HG02763 (cell line): ENCODE results near the gene CDKAL1.
"Not testable (repeated sequence)": the region's sequence is repeated elsewhere in the genome, so short reads cannot be mapped to it uniquely, and the experiment has no call there.

Experiments used
- ATAC-seq: cut with Tn5 transposase; IDR thresholded peaks from one replicate; pipeline ENCODE4 v1.9.1; 2021; ENCODE audit warnings: mild to moderate bottlenecking, moderate library complexity; ENCODE audit not compliant: unreplicated experiment

CDKAL1 gene

DNA sequence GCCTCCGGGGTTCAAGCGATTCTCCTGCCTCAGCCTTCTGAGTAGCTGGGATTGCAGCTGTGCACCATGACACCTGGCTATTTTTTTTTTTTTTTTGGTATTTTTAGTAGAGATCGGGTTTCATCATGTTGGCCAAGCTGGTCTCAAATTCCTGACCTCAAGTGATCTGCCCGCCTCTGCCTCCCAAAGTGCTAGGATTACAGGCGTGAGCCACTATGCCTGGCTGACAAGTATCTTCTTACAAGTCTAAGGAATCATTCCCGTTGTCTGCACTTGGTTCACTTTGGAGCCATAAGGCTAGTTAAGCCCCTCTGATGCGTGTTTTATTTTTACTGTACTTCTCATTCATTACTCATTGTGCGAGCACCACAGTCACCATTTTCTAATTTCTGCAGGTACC, 198.1 kb downstream of the CDKAL1 start:
- ATAC-seq = not testable (repeated sequence)

DNA sequence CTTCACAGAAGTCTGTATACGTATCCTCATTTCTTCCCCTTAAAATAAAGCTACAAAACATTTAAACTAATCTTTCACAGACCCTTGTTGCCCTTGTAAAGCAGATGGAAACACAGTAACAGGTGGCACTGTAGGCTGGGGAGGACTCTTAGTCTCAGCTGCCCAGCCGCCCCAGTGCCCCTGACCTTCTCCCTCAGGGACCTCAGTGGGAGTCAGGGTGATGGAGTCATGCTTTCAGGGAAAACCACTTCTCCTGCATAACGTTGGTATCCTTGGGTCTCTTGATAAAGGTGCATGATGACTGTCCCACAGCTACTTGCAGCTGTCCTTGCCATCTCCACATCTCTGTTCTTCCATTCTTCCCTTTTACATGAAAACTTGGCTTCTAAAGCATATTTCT, 198.6 kb downstream of the CDKAL1 start:
- no peak for ATAC-seq

GRCh38 chr6:20737912-20738311, 203.7 kb downstream of the CDKAL1 start:
- ATAC-seq = no peak

- ATAC-seq = no peak
These were observed 205.8 kb downstream of the CDKAL1 start for GRCh38 chr6:20740088-20740487.

DNA sequence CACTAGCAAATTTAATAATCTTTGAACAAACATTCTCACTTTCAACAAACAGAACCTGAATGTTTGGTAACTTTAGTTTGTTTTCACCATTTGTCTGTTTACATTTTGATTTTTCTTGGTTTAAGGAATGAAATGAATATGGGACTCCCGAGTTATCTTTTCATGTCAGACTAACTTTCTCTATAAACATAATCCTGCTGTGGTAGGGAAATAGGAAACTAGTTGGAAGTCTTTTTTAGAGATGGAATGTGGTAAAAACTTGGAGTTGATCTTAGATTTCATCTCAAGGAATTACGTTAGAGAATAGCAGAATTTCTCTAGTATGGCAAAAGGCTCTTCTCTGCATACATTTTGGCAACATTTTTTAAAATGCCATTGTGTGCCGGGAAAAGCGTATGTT, 206.5 kb downstream of the CDKAL1 start:
- no peak for ATAC-seq

DNA sequence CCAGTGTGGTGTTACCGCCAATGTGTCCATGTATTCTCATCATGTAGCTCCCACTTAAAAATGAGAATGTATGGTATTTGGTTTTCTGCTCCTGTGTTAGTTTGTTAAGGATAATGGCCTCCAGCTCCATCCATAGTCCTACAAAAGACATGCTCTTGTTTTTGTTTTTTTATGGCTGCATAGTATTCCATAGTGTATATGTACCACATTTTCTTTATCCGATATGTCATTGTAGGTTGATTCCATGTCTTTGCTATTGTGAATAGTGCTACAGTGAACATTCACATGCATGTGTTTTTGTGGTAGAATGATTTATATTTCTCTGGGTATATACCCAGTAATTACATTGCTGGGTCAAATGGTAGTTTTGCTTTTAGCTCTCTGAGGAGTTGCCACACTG, 207.2 kb downstream of the CDKAL1 start:
- no peak for ATAC-seq

- no peak for ATAC-seq
These were observed 210.8 kb downstream of the CDKAL1 start for GRCh38 chr6:20744911-20745557.

DNA sequence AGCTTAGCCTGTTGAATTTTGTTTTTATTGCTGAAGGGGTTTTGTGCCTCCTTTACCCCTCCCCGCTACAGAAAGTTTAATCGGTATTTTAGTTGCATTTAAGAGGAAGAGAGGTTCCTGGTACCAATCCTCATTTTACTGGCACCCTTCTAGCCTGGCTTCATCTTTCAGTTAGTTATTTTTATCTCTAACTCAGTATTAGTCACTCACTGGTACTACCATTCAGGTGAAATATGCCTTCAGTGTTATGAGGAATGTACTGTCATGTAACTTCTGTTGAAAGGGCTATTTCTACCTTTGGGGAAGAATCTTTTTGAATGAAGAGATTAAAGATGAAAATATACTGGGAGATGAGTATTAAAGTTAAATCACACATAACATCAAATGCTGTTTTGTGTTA, 211.8 kb downstream of the CDKAL1 start:
- ATAC-seq = no peak

- no peak for ATAC-seq
These were observed 212.7 kb downstream of the CDKAL1 start for GRCh38 chr6:20746805-20747558.

GRCh38 chr6:20747991-20748390, 213.7 kb downstream of the CDKAL1 start:
- no peak for ATAC-seq

GRCh38 chr6:20751293-20751935, 217.2 kb downstream of the CDKAL1 start:
- no peak for ATAC-seq

GRCh38 chr6:20755631-20756030, 221.4 kb downstream of the CDKAL1 start:
- no peak for ATAC-seq

DNA sequence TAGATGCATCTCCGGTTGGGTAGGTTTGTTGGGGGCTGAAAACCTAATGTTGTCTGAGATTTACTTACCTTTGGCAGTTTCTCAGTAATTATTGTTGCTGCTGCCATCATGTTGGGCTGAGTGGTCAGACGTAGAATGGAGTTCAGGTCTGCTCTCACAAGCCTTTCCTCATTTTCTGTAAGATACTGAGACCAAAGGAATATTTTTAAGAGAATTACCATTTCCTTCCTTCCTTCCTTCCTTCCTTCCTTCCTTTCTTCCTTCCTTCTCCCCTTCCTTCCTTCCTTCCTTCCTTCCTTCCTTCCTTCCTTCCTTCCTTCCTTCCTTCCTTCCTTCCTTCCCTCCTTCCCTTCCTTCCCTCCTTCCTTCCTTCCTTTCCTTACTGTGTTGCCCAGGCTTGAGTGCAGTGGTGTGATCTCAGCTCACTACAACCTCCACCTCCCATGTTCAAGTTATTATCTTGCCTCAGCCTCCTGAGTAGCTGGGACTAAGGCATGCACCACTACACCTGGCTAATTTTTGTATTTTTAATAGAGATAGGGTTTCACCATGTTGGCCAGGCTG, 222.4 kb downstream of the CDKAL1 start:
- not testable (repeated sequence) for ATAC-seq

GRCh38 chr6:20757761-20758160, 223.5 kb downstream of the CDKAL1 start:
- ATAC-seq = no peak

- ATAC-seq = no peak
These were observed 229.0 kb downstream of the CDKAL1 start for GRCh38 chr6:20763296-20763695.

DNA sequence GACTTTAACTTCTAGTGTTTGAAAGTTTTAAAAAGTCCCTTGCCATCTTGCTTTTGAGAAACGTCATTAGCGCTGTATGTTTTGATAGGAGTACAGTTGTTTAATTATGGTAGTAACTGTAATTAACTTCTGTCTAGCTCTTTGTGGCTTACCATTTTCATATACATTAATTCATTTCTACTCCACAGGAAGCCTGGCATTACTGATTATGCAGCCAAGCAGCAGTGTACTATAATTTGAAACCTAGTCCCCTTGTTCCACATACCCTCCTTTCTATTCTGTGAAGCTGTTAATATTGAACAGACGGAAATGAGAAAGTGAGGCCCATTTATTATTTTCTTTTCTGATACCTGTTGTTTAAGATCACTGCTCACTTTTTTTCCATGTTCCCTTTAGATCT, 235.4 kb downstream of the CDKAL1 start:
- no peak for ATAC-seq

- no peak for ATAC-seq
These were observed 236.5 kb downstream of the CDKAL1 start for GRCh38 chr6:20770773-20771172.

GRCh38 chr6:20771409-20771808, 237.2 kb downstream of the CDKAL1 start:
- ATAC-seq = no peak

- no peak for ATAC-seq
These were observed 239.6 kb downstream of the CDKAL1 start for GRCh38 chr6:20773822-20774221.

- ATAC-seq = no peak
These were observed 241.7 kb downstream of the CDKAL1 start for GRCh38 chr6:20775981-20776380.

- ATAC-seq = no peak
These were observed 243.5 kb downstream of the CDKAL1 start for GRCh38 chr6:20777801-20778200.

DNA sequence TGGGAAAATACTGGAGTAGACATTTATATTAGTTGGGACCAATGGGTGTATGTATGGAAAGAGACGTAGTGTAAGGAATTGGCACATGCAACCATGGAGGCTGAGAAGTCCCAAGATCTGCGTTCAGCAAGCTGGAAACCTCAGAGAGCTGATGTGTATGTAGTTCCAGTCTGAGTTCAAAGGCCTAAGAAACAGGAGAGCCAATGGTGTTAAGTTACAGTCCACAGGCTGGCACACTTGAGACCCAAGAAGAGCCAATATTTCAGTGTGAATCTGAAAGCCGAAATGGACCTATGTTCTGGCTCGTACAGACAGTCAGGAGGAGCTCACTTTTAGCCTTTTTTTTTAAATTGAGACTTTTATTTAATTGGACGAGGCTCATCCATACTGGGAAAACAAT, 244.2 kb downstream of the CDKAL1 start:
- ATAC-seq = no peak
